ENCODE data around the gene HES1. TPM values are rescaled to one million over a fixed set of nuclear protein-coding genes. Genes with fewer than 3 reads are reported as not detected.

Gene HES1
- total and polyA plus RNA-seq, 9 of the 15 experiments (the other 6 are each of a cell fraction or from before 2014, with no cell fraction given), result 3.4 to 37.0 (median 19.3) TPM

- TF ChIP-seq PRDM10 (IDR thresholded peaks at IDR 0.05; ENCODE audit: partially characterized antibody) (peak; percentile 54), MAFK (IDR thresholded peaks at IDR 0.05; ENCODE audit: low read length) (peak; percentile 94), MAFG (tag; conservative IDR thresholded peaks at IDR 0.05) (peak; percentile 94), ETS2 (tag; IDR thresholded peaks at IDR 0.05; ENCODE audit: borderline replicate concordance, poor library complexity, severe bottlenecking) (no peak), EHMT2 (IDR thresholded peaks at IDR 0.05) (0 out of 2 replicates have a peak, but pooled peaks have one; percentile 24), KLF13 (tag; IDR thresholded peaks at IDR 0.05; ENCODE audit: borderline replicate concordance, low read depth) (no peak), ELK3 (CRISPR knock-in tag; IDR thresholded peaks at IDR 0.05) (no peak), ZNF766 (CRISPR knock-in tag; conservative IDR thresholded peaks at IDR 0.05) (peak; percentile 86), ILK (tag; IDR thresholded peaks at IDR 0.05; ENCODE audit: borderline replicate concordance, low read depth) (no peak), WHSC1 (IDR thresholded peaks at IDR 0.05; ENCODE audit: low read length) (no peak), ATF6 (CRISPR knock-in tag; IDR thresholded peaks at IDR 0.05) (0 out of 2 replicates have a peak, but pooled peaks have one; percentile 39), EZH2 (IDR thresholded peaks at IDR 0.05; ENCODE audit: borderline replicate concordance, low read depth, low read length) (no peak)
- TF ChIP-seq, protein P1, sequence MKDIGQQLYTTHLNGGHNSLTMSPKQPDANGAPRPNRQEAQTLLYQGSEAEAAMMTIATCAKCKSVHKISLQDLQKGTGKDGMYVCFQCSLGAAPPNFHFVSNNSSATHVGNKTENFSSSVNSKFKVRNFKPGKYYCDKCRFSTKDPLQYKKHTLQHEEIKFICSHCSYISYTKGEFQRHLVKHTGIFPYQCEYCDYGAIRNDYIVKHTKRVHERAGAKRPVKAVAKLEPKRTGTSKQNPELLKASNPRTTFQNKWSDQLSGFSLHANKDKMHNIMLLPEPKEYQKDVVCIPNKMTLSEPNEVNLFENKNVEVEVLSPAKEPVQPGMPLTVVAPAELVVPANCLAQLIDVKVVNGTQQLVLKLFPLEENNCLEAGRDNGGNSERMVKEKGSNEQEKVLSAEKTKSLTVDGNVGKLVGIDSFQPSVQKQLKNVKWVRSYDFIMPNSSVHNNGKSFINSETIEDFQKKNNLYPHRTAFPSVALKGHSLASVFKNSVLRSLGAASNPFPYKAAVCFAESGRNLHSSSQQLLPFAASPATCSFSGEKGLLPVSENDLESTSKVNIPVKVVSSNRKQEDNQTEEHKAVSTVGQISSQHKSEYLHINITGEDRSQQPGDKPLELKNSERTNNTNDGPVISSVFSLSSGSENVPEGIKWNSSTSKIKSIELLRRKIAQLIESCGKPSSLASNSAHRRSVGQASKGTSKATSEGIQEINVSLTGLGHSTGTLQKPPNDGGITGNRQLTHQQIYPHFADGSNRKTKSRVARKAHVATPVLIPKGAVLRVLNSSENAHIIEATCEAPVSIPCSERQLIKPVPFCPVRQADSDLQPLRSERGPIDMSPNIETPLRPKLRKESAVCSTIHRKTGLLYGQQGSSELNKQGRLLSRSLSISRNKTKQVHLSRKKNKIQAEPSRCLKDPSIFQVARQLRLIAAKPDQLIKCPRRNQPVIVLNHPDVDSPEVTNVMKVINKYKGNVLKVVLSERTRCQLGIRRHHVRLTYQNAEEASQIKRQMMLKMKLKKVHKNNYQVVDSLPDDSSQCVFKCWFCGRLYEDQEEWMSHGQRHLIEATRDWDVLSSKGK (CRISPR knock-in tag; IDR thresholded peaks at IDR 0.05), result no peak
- TF ChIP-seq, protein P2, sequence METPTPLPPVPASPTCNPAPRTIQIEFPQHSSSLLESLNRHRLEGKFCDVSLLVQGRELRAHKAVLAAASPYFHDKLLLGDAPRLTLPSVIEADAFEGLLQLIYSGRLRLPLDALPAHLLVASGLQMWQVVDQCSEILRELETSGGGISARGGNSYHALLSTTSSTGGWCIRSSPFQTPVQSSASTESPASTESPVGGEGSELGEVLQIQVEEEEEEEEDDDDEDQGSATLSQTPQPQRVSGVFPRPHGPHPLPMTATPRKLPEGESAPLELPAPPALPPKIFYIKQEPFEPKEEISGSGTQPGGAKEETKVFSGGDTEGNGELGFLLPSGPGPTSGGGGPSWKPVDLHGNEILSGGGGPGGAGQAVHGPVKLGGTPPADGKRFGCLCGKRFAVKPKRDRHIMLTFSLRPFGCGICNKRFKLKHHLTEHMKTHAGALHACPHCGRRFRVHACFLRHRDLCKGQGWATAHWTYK (CRISPR knock-in tag; IDR thresholded peaks at IDR 0.05), result no peak
These were observed 46.4 kb upstream of the HES1 start (continued) for GRCh38 chr3:194089357-194090177.
